GM11168 (cell line): ENCODE results near the gene MSL3B.

Experiments
- in situ Hi-C: fragments of 300-500 bp; cut with MboI; formaldehyde crosslinking; loops from one replicate; pipeline ENCODE4 v1.12.0; 2022; ENCODE audit warnings: low sequenced_read_pairs; ENCODE audit not compliant: unreplicated experiment

Gene MSL3B

DNA sequence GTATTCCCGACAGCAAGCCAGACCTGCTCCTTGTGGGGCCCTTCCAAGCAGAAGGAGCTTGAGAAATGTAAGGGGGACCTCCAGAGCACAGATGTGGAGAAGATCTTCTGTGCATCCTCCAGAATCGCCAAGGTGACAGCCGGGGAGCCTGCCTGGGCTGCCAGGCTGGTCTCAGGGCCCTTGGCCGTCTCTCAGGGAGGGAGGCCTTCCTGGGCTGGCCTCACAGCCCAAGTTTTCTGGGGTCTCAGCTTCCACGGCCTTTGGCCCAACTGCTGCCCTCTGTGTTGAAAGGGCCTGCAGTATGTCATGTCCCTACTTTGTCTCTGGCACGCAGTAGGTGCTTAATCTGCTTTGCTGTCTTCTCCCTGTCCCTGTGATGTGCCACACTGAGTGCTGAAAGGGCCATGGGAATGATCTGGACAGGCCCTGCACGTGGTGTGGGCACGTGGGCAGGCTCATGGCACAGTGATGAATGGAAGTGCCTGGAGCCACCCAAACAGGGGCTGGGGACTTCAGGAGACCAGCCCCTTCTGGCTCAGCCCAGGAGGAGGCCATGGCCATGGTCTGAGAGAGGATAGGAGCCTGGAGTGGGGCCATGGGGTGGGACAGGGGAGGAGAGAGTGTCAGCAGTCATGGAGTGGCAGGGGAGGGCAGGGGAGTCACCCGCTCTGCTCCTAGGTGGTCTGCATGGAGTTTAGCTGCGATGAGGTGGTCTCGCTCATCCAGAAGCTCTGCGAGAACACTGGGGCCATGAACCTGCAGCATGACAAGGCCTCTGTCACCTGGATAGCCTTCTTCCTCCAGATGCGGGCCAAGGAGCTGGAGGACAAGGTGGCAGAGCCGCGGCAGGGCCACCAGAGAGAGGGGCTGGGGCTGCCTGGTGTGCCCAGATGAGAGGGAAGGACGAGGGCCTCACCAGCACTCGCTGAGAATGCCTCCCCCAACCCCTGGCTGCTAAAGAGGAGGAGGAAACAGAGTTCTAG lies 49.3 kb downstream of the MSL3B start:
- in situ Hi-C loops, result no loop called here

DNA sequence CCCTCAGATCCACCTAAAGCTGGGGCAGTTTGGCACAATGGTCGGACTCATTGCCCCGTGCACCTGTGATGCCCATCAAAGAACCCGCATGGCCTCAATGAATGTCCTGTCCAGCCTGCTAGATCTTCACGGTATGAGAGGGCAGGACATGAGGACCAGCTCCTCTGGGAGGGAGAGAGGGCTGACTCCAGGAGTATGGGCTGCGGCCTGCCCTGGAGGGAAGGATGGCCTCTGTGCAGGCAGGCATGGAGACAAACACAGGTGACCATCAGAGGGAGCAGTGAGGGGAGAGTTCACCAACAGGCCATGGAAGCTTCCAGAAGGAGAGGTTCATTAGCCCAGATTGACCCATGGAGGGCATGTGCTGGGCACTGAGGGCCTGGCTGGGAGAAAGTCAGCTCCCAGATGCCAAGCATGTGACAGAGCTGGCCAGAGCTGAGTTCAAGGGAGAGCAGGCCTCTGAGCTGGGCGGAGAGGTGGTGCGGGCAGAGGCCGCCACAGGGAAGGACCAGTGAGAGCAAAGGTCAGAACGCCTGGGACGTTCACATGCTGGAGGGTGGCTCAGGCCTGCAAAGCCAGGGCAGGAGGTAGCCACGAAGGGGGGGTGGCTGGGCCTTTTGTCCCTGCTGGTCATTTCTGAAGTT lies 50.1 kb downstream of the MSL3B start:
- in situ Hi-C loops, result no loop called here

DNA sequence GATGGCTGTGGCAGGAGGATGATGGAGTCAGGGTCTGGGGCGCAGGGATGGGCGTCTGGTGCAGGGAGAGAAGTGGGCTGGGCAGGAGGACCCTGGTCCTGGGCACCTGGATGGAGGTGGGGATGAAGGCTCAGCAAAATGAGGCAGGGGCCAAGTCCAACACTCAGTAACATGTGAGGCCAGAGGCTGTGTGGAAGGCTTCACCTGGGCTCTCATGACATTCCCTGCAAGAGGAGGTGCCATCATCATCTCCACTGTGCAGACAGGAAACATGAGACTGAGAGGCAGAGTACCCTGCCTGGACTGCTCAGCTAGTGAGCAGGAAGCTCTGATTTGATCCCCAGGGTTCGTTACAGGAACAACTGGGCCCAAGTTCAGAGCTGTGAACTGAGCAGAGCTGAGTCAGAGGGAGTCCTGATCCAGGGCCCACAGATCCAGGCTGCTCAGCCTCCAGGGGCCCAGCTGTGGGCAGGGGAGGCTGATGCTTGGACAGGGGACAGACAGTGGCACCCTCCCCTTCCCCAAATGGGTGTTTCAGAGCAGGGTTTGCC lies 50.8 kb downstream of the MSL3B start:
- in situ Hi-C loops, result no loop called here

DNA sequence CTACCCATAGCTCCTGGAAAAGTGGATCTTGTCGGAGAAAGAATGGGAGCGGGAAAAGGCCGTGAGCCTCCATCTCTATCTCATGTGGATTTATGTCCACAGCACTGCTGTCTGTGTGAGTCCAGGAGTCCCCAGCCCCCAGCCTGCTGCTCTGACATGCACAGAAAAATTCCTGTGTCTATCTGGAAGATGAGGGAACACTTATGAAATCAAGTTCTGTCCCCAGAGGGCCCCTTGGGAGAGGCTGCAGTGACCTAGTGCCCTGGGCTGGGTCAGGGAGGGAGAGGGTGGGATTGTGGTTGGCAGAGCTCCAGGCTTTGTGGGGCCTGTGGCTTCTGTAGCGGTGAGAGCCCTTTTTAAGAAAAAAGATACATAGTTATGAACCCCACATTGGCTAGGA lies 51.4 kb downstream of the MSL3B start:
- in situ Hi-C loops, result no loop called here

DNA sequence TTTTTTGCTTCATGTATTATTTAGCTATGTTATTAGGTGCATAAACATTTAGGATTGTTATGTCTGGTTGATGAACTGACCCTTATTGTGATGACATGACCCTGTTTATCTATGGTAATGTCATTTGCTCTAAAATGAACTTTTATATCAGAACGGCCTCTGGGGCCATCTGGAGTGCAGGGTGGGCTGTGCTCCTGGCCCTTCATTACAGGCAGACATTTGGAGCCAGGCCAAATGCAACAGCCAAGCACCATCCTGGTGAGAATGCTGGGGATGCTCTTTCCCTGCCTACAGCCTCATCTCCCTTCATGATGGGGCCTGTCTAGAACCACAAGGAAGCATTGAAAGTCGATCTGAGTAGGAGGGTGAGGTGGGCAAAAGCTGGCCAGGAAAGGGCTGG lies 51.9 kb downstream of the MSL3B start:
- in situ Hi-C loops, result no loop called here

DNA sequence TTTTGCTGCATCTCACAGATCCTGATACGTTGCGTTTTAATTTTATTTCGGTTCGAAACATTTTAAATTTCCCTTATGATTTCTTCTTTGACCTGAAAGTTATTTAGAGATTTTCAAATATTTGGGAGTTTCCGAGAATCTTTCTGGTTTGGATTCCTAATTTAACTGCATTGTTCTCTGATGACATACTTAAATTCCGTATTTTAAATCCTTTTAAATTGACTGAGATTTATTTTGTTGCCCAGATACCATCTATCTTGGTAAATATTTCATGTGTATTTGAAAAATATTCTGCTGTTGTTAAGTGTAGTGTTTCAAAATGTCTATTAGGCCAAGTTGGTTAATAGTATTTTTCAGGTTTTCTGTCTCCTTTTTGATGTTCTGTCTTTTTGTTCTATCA lies 52.3 kb downstream of the MSL3B start:
- in situ Hi-C loops, result no loop called here
